ENCODE results near the gene ALDH1A3. TPM values are rescaled to one million over a fixed set of nuclear protein-coding genes. Genes with fewer than 3 reads are reported as not detected.

Gene ALDH1A3
- total and polyA plus RNA-seq, 11 donors, result 0.82 to 37.1 (median 4.7) TPM

- DNase-seq, result no peak
- H3K27ac ChIP-seq, result no peak overlapping the region
- H3K27me3 ChIP-seq, result peaks cover 0 to 19% (median 9%) of the 10 kb centered on the region in 9 donors
- intact Hi-C loops (cut with DNase I), result loop anchor here in 3 of 10 donors (5.0 to 10.0 kb wide), 4 partner anchors 92 to 350 kb away; no protein-coding TSS in a partner anchor
- TF ChIP-seq POLR2A (IDR thresholded peaks at IDR 0.05), result no peak
- H3K4me3 ChIP-seq, result no peak overlapping the region
- WGBS, 4 donors, result 57 to 71% (median 60%) methylated on average over 6 of the region's 6 CpGs
- peaks cover 0 to 18% (median 7%) of the 10 kb centered on the region in 12 donors for H3K4me1 ChIP-seq
- peaks cover 0 to 9% (median 0%) of the 10 kb centered on the region in 12 donors for H3K9me3 ChIP-seq
- ATAC-seq, result no peak
- H3K36me3 ChIP-seq, result no peaks in the 10 kb centered on the region
Measured at GRCh38 chr15:100914876-100915275, 35.2 kb downstream of the ALDH1A3 start.

GRCh38 chr15:100918034-100918689 is 38.5 kb downstream of the ALDH1A3 start:
- Histone ChIP-seq H3K36me3 (no peaks in the 10 kb centered on the region), H3K27me3 (peaks cover 0 to 24% (median 9%) of the 10 kb centered on the region in 9 donors), H3K27ac (peak overlapping the region in 5 of 12 donors; percentile 28 to 76 (median 69)), H3K9me3 (peaks cover 0 to 4% (median 0%) of the 10 kb centered on the region in 12 donors), H3K4me3 (peak overlapping the region; percentile 27 to 78 (median 65)), H3K4me1 (peaks cover 0 to 41% (median 9%) of the 10 kb centered on the region in 12 donors)
- ATAC-seq, result peak; percentile 79 to 94 (median 94)
- 2 to 3% (median 2%) methylated on average over 10 to 42 of the region's 42 CpGs for WGBS, 4 donors
- intact Hi-C loops (cut with DNase I), result loop anchor here in 8 of 10 donors (1.0 to 10.0 kb wide), 6 partner anchors 89 to 347 kb away; no protein-coding TSS in a partner anchor
- TF ChIP-seq POLR2A (IDR thresholded peaks at IDR 0.05), result no peak
- TF ChIP-seq CTCF (IDR thresholded peaks at IDR 0.05), result peak; percentile 79 to 93 (median 90)
- DNase-seq, result peak; percentile 78 to 89 (median 80)

- DNase-seq (peak; percentile 39 to 76 (median 52)), ATAC-seq (peak in 3 of 4 donors; percentile 57 to 75 (median 72))
- peaks cover 0 to 41% (median 9%) of the 10 kb centered on the region in 12 donors for H3K4me1 ChIP-seq
- intact Hi-C loops (cut with DNase I), result loop anchor here in 8 of 10 donors (1.0 to 10.0 kb wide), 6 partner anchors 88 to 346 kb away; no protein-coding TSS in a partner anchor
- H3K9me3 ChIP-seq, result no peaks in the 10 kb centered on the region
- H3K27ac ChIP-seq, result peak within 1 kb of the TSS in 9 of 12 donors; percentile 4 to 76 (median 60)
- TF ChIP-seq POLR2A (IDR thresholded peaks at IDR 0.05) (no peak), CTCF (IDR thresholded peaks at IDR 0.05) (no peak)
- peaks cover 0 to 24% (median 9%) of the 10 kb centered on the region in 9 donors for H3K27me3 ChIP-seq
- WGBS, 4 donors, result 1 to 4% (median 2%) methylated on average over 35 to 87 of the region's 87 CpGs
- peaks cover 0 to 2% (median 0%) of the 10 kb centered on the region in 9 donors for H3K36me3 ChIP-seq
- peak within 1 kb of the TSS; percentile 50 to 78 (median 65) for H3K4me3 ChIP-seq
Measured at GRCh38 chr15:100918690-100919480, 39.3 kb downstream of the ALDH1A3 start, which contains the start of gene LRRK1. Gene LRRK1 (plus strand): TSS chr15:100919357. CDS start chr15:100924633, 5,276 bp downstream.
